ENCODE measurements around the gene ERLEC1. TPM values are rescaled to one million over a fixed set of nuclear protein-coding genes. Genes with fewer than 3 reads are reported as not detected.
"Not testable (repeated sequence)": the region's sequence is repeated elsewhere in the genome, so short reads cannot be mapped to it uniquely, and the experiment has no call there.

Gene ERLEC1
- total RNA-seq, 4 donors from 2014 or later, result 15.6 to 60.1 (median 30.7) TPM

DNA sequence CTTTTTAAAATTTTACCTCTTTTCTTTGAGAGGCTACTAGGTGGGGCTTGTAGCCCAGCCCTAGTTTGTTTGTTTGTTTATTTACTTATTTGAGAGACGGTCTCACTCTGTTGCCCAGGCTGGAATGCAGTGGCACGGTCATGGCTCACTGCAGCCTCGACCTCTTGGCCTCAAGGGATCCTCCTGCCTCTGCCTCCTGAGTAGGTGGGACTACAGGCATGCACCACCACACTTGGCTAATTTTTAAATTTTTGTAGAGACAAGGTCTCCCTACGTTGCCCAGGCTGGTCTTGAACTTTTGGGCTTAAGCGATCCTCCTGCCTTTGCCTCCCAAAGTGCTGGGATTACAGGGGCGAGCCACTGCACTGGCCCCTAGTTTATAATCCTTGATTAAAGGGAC, 35.0 kb downstream of the ERLEC1 start:
- intact Hi-C loops (cut with DNase I; ENCODE audit: low total_unique reads), result no loop called here
- WGBS, 2 donors, result 91 to 92% methylated on average over 6 of the region's 6 CpGs
- H3K4me3 ChIP-seq (ENCODE audit: low read depth, poor library complexity, severe bottlenecking), result no peak overlapping the region
- TF ChIP-seq POLR2A (IDR thresholded peaks at IDR 0.05) (no peak), CTCF (IDR thresholded peaks at IDR 0.05) (no peak)
- no peak for DNase-seq (ENCODE audit: low spot score in 2 of 2)

DNA sequence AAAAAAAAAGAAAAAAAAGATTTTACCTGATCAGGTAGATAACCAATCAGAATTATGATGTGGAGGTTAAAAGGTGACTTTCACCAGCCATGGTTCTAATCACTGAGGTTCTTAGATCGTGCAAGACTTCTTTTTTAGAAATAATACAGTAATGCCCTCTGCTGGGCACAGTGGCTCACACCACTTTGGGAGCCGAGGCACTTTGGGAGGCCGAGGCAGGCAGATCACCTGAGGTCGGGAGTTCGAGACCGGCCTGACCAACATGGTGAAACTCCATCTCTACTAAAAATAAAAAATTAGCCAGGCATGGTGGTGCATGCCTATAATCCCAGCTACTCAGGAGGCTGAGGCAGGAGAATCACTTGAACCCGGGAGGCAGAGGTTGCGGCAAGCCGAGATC, 36.8 kb downstream of the ERLEC1 start:
- H3K4me3 ChIP-seq (ENCODE audit: low read depth, poor library complexity, severe bottlenecking); intact Hi-C loops (cut with DNase I; ENCODE audit: low total_unique reads); DNase-seq (ENCODE audit: low spot score in 2 of 2): not testable (repeated sequence)
- WGBS, 2 donors, result 85 to 92% methylated on average over 9 of the region's 9 CpGs

GRCh38 chr2:53826030-53826410, 39.2 kb downstream of the ERLEC1 start:
- no peak for DNase-seq (ENCODE audit: low spot score in 2 of 2)
- no peak overlapping the region for H3K4me3 ChIP-seq (ENCODE audit: low read depth, poor library complexity, severe bottlenecking)
- intact Hi-C loops (cut with DNase I; ENCODE audit: low total_unique reads), result no loop called here
- TF ChIP-seq POLR2A (IDR thresholded peaks at IDR 0.05) (no peak), CTCF (IDR thresholded peaks at IDR 0.05) (no peak)
- 24 to 25% methylated on average over 1 of the region's 1 CpG for WGBS, 2 donors

GRCh38 chr2:53826587-53827397, 39.9 kb downstream of the ERLEC1 start:
- intact Hi-C loops (cut with DNase I; ENCODE audit: low total_unique reads), result no loop called here
- H3K4me3 ChIP-seq (ENCODE audit: low read depth, poor library complexity, severe bottlenecking), result no peak overlapping the region
- TF ChIP-seq CTCF (IDR thresholded peaks at IDR 0.05) (no peak), POLR2A (IDR thresholded peaks at IDR 0.05) (no peak)
- 35 to 56% methylated on average over 3 of the region's 3 CpGs for WGBS, 2 donors
- peak in 1 of 2 donors; percentile 62 for DNase-seq (ENCODE audit: low spot score in 2 of 2)

- TF ChIP-seq POLR2A (IDR thresholded peaks at IDR 0.05) (no peak), CTCF (IDR thresholded peaks at IDR 0.05) (no peak)
- 75 to 82% methylated on average over 3 of the region's 3 CpGs for WGBS, 2 donors
- no peak overlapping the region for H3K4me3 ChIP-seq (ENCODE audit: low read depth, poor library complexity, severe bottlenecking)
- intact Hi-C loops (cut with DNase I; ENCODE audit: low total_unique reads), result no loop called here
- no peak for DNase-seq (ENCODE audit: low spot score in 2 of 2)
Measured at GRCh38 chr2:53827398-53828175, 40.7 kb downstream of the ERLEC1 start.

DNA sequence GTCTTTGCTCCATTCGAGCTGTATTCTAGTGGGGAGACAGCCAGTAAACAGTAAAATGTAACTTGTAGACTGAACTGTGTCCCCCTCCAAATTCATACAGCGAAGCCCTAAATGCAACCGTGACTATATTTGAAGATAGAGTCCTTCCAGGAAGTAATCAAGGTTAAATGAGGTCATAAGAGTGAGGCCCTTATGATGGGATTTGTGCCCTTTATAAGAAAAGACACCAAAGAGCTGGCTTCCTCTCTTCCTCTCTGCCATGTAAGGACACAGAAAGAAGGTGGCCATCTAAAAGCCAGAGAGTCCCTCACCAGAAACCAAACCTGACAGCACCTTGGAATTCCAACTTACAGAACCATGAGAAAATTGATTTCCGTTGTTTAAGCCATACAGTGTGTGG, 41.5 kb downstream of the ERLEC1 start:
- TF ChIP-seq CTCF (IDR thresholded peaks at IDR 0.05) (no peak), POLR2A (IDR thresholded peaks at IDR 0.05) (no peak)
- H3K4me3 ChIP-seq (ENCODE audit: low read depth, poor library complexity, severe bottlenecking), result no peak overlapping the region
- no peak for DNase-seq (ENCODE audit: low spot score in 2 of 2)
- intact Hi-C loops (cut with DNase I; ENCODE audit: low total_unique reads), result no loop called here
- 94 to 98% methylated on average over 4 of the region's 4 CpGs for WGBS, 2 donors
